Measurements from ENCODE around the gene TPM2. TPM values are rescaled to one million over a fixed set of nuclear protein-coding genes. Genes with fewer than 3 reads are reported as not detected.

Gene TPM2
- total RNA-seq, 1 donor from 2014 or later = 174 TPM

GRCh38 chr9:35691334-35691650 is 1.6 kb upstream of the TPM2 start:
- Histone ChIP-seq H3K4me1 (peaks cover 10% of the 10 kb centered on the region), H4K20me1 (ENCODE audit: low read depth) (peaks cover 2% of the 10 kb centered on the region), H3K79me2 (ENCODE audit: low read depth) (peaks cover 19% of the 10 kb centered on the region), H3K9me3 (ENCODE audit: low read depth) (no peaks in the 10 kb centered on the region), H2AFZ (replicated peaks) (peak overlapping the region; percentile 67), H3F3A (ENCODE audit: low read depth) (peaks cover 16% of the 10 kb centered on the region), H3K4me2 (peak overlapping the region; percentile 89), H3K36me3 (no peaks in the 10 kb centered on the region), H3K9ac (no peak overlapping the region), H3K4me3 (peak overlapping the region; percentile 69), H3K27ac (no peak overlapping the region), H3K27me3 (no peaks in the 10 kb centered on the region)
- peak overlapping the region; percentile 96 for H3K27ac Mint-ChIP-seq
- peaks cover 34% of the 10 kb centered on the region for H3K4me1 Mint-ChIP-seq
- H3K36me3 Mint-ChIP-seq = peaks cover 3% of the 10 kb centered on the region
- peak; percentile 45 for DNase-seq (ENCODE audit: low spot score)
- H3K27me3 Mint-ChIP-seq (ENCODE audit: insufficient read depth, low read depth) = peaks cover 7% of the 10 kb centered on the region
- H3K4me3 Mint-ChIP-seq = peak overlapping the region; percentile 89
- peaks cover 2% of the 10 kb centered on the region for H3K9me3 Mint-ChIP-seq
- TF ChIP-seq CTCF (IDR thresholded peaks at IDR 0.05) (no peak), EZH2 (IDR thresholded peaks at IDR 0.05) (no peak), EZH2phosphoT487 (IDR thresholded peaks at IDR 0.05) (no peak)

- H3K4me1 ChIP-seq = peaks cover 10% of the 10 kb centered on the region
- no peaks in the 10 kb centered on the region for H3K9me3 ChIP-seq (ENCODE audit: low read depth)
- peaks cover 16% of the 10 kb centered on the region for H3F3A ChIP-seq (ENCODE audit: low read depth)
- peaks cover 5% of the 10 kb centered on the region for H3K36me3 Mint-ChIP-seq
- no peak overlapping the region for H3K27ac ChIP-seq
- H3K4me1 Mint-ChIP-seq = peaks cover 36% of the 10 kb centered on the region
- H3K27ac Mint-ChIP-seq = peak overlapping the region; percentile 96
- H4K20me1 ChIP-seq (ENCODE audit: low read depth) = no peaks in the 10 kb centered on the region
- peaks cover 2% of the 10 kb centered on the region for H3K9me3 Mint-ChIP-seq
- peak; percentile 64 for DNase-seq (ENCODE audit: low spot score)
- no peak for TF ChIP-seq EZH2 (IDR thresholded peaks at IDR 0.05)
- TF ChIP-seq CTCF (IDR thresholded peaks at IDR 0.05) = no peak
- TF ChIP-seq EZH2phosphoT487 (IDR thresholded peaks at IDR 0.05) = no peak
- peak overlapping the region; percentile 7 for H3K9ac ChIP-seq
- H3K36me3 ChIP-seq = no peaks in the 10 kb centered on the region
- peak overlapping the region; percentile 67 for H2AFZ ChIP-seq (replicated peaks)
- no peaks in the 10 kb centered on the region for H3K27me3 ChIP-seq
- H3K27me3 Mint-ChIP-seq (ENCODE audit: insufficient read depth, low read depth) = peaks cover 7% of the 10 kb centered on the region
- H3K4me3 Mint-ChIP-seq = peak overlapping the region; percentile 89
- peak overlapping the region; percentile 69 for H3K4me3 ChIP-seq
- H3K79me2 ChIP-seq (ENCODE audit: low read depth) = peaks cover 19% of the 10 kb centered on the region
- peak overlapping the region; percentile 89 for H3K4me2 ChIP-seq
These were observed 1.0 kb upstream of the TPM2 start for GRCh38 chr9:35690614-35691333.

- Histone ChIP-seq H3F3A (ENCODE audit: low read depth) (peaks cover 16% of the 10 kb centered on the region), H2AFZ (replicated peaks) (peak overlapping the region; percentile 66), H3K36me3 (no peaks in the 10 kb centered on the region), H4K20me1 (ENCODE audit: low read depth) (no peaks in the 10 kb centered on the region), H3K27ac (no peak overlapping the region), H3K9me3 (ENCODE audit: low read depth) (no peaks in the 10 kb centered on the region), H3K4me3 (peak overlapping the region; percentile 69), H3K79me2 (ENCODE audit: low read depth) (peaks cover 19% of the 10 kb centered on the region), H3K27me3 (no peaks in the 10 kb centered on the region), H3K4me1 (peaks cover 10% of the 10 kb centered on the region), H3K4me2 (peak overlapping the region; percentile 89), H3K9ac (no peak overlapping the region)
- no peak for DNase-seq (ENCODE audit: low spot score)
- peaks cover 7% of the 10 kb centered on the region for H3K27me3 Mint-ChIP-seq (ENCODE audit: insufficient read depth, low read depth)
- H3K36me3 Mint-ChIP-seq = peaks cover 8% of the 10 kb centered on the region
- H3K27ac Mint-ChIP-seq = no peak overlapping the region
- H3K4me1 Mint-ChIP-seq = peaks cover 36% of the 10 kb centered on the region
- peaks cover 2% of the 10 kb centered on the region for H3K9me3 Mint-ChIP-seq
- TF ChIP-seq CTCF (IDR thresholded peaks at IDR 0.05) (no peak), EZH2 (IDR thresholded peaks at IDR 0.05) (no peak), EZH2phosphoT487 (IDR thresholded peaks at IDR 0.05) (no peak)
- H3K4me3 Mint-ChIP-seq = peak overlapping the region; percentile 89
These were observed 529 bp upstream of the TPM2 start for GRCh38 chr9:35690294-35690613.

Measured in neural progenitor cell (in vitro differentiated cells).